Osteocyte (in vitro differentiated cells): ENCODE data around the gene CLECL1. TPM values are rescaled to one million over a fixed set of nuclear protein-coding genes. Genes with fewer than 3 reads are reported as not detected.

ENCODE experiments used
- DNase-seq: peaks from one replicate; pipeline ENCODE4 v3.0.0; 2021; ENCODE audit warnings: mixed read lengths; ENCODE audit not compliant: unreplicated experiment; ENCODE audit errors: extremely low spot score
- H3K27ac Mint-ChIP-seq: one replicate; pipeline ENCODE4 v1.8.0; 2021; ENCODE audit warnings: mild to moderate bottlenecking, mixed read lengths; ENCODE audit not compliant: unreplicated experiment
- H3K27me3 Mint-ChIP-seq: one replicate; pipeline ENCODE4 v1.8.0; 2021; ENCODE audit warnings: mixed read lengths; ENCODE audit not compliant: unreplicated experiment
- H3K36me3 Mint-ChIP-seq: one replicate; pipeline ENCODE4 v1.8.0; 2021; ENCODE audit warnings: mixed read lengths; ENCODE audit not compliant: unreplicated experiment
- H3K4me1 Mint-ChIP-seq: one replicate; pipeline ENCODE4 v1.8.0; 2021; ENCODE audit warnings: mixed read lengths; ENCODE audit not compliant: unreplicated experiment
- H3K4me3 Mint-ChIP-seq: one replicate; pipeline ENCODE4 v1.8.0; 2021; ENCODE audit warnings: mild to moderate bottlenecking, moderate library complexity, mixed read lengths; ENCODE audit not compliant: unreplicated experiment
- H3K9me3 Mint-ChIP-seq: one replicate; pipeline ENCODE4 v1.8.0; 2021; ENCODE audit warnings: mixed read lengths; ENCODE audit not compliant: unreplicated experiment
- CTCF ChIP-seq: fragments of 200-600 bp; sonication (generic); IDR thresholded peaks from 2 replicates; pipeline ENCODE4 v1.5.0; 2021; ENCODE audit warnings: antibody characterized with exemption, mild to moderate bottlenecking, moderate library complexity
- long read RNA-seq: library from polyadenylated mRNA; unstranded; transcript quantifications from one replicate; pipeline ENCODE4 v2.0.0, GENCODE V29; 2021
- total RNA-seq: library from RNA; stranded (reverse); gene quantifications from 2 replicates; pipeline ENCODE4 v1.2.1, GENCODE V29; 2021

The CLECL1 gene
- total RNA-seq = not detected in 2 replicates
- long read RNA-seq = 0 reads

GRCh38 chr12:9732921-9733461 lies at the start of gene CLECL1:
Gene CLECL1, minus strand, starts transcription at chr12:9733097.
- Mint-ChIP-seq H3K4me3 (no peak within 1 kb of the TSS), H3K27me3 (peaks cover 16% of the 10 kb centered on the region), H3K27ac (no peak within 1 kb of the TSS), H3K4me1 (no peaks in the 10 kb centered on the region), H3K36me3 (no peaks in the 10 kb centered on the region), H3K9me3 (no peaks in the 10 kb centered on the region)
- DNase-seq = no peak
- no peak for TF ChIP-seq CTCF

GRCh38 chr12:9781360-9781759 lies 48.5 kb upstream of the CLECL1 start:
- Mint-ChIP-seq H3K27ac (no peak overlapping the region), H3K4me3 (no peak overlapping the region), H3K9me3 (no peaks in the 10 kb centered on the region), H3K27me3 (peaks cover 7% of the 10 kb centered on the region), H3K4me1 (no peaks in the 10 kb centered on the region), H3K36me3 (no peaks in the 10 kb centered on the region)
- no peak for TF ChIP-seq CTCF
- no peak for DNase-seq

GRCh38 chr12:9779209-9779608 lies 46.3 kb upstream of the CLECL1 start:
- no peak overlapping the region for H3K27ac Mint-ChIP-seq
- no peak for TF ChIP-seq CTCF
- H3K27me3 Mint-ChIP-seq = peaks cover 1% of the 10 kb centered on the region
- H3K4me3 Mint-ChIP-seq = no peak overlapping the region
- H3K9me3 Mint-ChIP-seq = no peaks in the 10 kb centered on the region
- no peaks in the 10 kb centered on the region for H3K36me3 Mint-ChIP-seq
- no peak for DNase-seq
- H3K4me1 Mint-ChIP-seq = no peaks in the 10 kb centered on the region

GRCh38 chr12:9776781-9777180 lies 43.9 kb upstream of the CLECL1 start:
- Mint-ChIP-seq H3K4me3 (no peak overlapping the region), H3K36me3 (no peaks in the 10 kb centered on the region), H3K9me3 (no peaks in the 10 kb centered on the region), H3K4me1 (no peaks in the 10 kb centered on the region), H3K27ac (no peak overlapping the region), H3K27me3 (no peaks in the 10 kb centered on the region)
- DNase-seq = no peak
- no peak for TF ChIP-seq CTCF

GRCh38 chr12:9773216-9773877 lies 40.5 kb upstream of the CLECL1 start:
- Mint-ChIP-seq H3K27me3 (peaks cover 2% of the 10 kb centered on the region), H3K4me1 (no peaks in the 10 kb centered on the region), H3K9me3 (no peaks in the 10 kb centered on the region), H3K27ac (no peak overlapping the region), H3K36me3 (no peaks in the 10 kb centered on the region), H3K4me3 (no peak overlapping the region)
- DNase-seq = no peak
- no peak for TF ChIP-seq CTCF
